ENCODE data around the gene CDHR1.

Gene CDHR1

GRCh38 chr10:84267503-84268126 is 73.3 kb downstream of the CDHR1 start:
- H3K27me3 ChIP-seq: peaks cover 26% of the 10 kb centered on the region
- no peak overlapping the region for H3K27ac ChIP-seq
- no peaks in the 10 kb centered on the region for H3K9me3 ChIP-seq
- H3K4me1 ChIP-seq (ENCODE audit: control insufficient read depth in 1 of 2, insufficient read depth in 1 of 2, low read depth in 1 of 2, low read length in 1 of 2): no peaks in the 10 kb centered on the region
- no peak overlapping the region for H3K4me3 ChIP-seq (ENCODE audit: low read depth in 1 of 2, low read length in 1 of 2)
- H3K36me3 ChIP-seq: no peaks in the 10 kb centered on the region
- no peak for TF ChIP-seq CTCF (IDR thresholded peaks at IDR 0.05)

DNA sequence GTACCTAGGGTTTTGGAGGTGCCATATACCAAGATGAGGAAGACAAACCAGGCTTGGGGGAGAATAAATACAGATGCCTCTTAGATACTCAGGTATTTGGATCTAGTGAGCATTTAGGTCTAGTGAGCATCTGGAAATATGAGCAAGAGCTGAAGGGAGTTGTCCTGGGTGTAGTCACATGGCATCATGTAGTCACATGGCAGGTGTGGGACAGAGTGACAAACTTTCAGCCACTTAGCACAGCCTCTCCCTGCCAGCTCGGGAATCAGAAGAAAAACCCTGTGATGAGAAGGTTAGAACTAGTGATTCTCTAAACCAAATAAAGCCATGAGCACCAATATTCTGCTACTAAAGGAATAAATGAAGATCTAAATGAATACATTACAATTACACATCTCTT is 74.8 kb downstream of the CDHR1 start:
- no peak for TF ChIP-seq CTCF (IDR thresholded peaks at IDR 0.05)
- Histone ChIP-seq H3K4me1 (ENCODE audit: control insufficient read depth in 1 of 2, insufficient read depth in 1 of 2, low read depth in 1 of 2, low read length in 1 of 2) (no peaks in the 10 kb centered on the region), H3K4me3 (ENCODE audit: low read depth in 1 of 2, low read length in 1 of 2) (no peak overlapping the region), H3K36me3 (no peaks in the 10 kb centered on the region), H3K9me3 (no peaks in the 10 kb centered on the region), H3K27me3 (peaks cover 18% of the 10 kb centered on the region), H3K27ac (no peak overlapping the region)

All from neutrophil (primary cell).